K562 (cell line): ENCODE results near the gene LCLAT1. TPM values are rescaled to one million over a fixed set of nuclear protein-coding genes. Genes with fewer than 3 reads are reported as not detected.

Experiments
- CHD7 ChIP-seq: fragments of 200-600 bp; sonication (generic); IDR thresholded peaks from one replicate; pipeline ENCODE4 v1.6.1; 2012; ENCODE audit warnings: mild to moderate bottlenecking, low read depth, low read length, inconsistent platforms
- ZNF431 ChIP-seq: sonication (generic); formaldehyde crosslinking; IDR thresholded peaks from 2 replicates; pipeline ENCODE4 v1.8.0; 2022; ENCODE audit warnings: mild to moderate bottlenecking, missing genetic modification reagents
- polyA plus RNA-seq, 8 experiments: library from polyadenylated mRNA; depleted of rRNA in 4 of 8; stranded (reverse) in 5 of 8; unstranded in 3 of 8; fragments of >200 nt; fragmentation: Nextera tagmentation in 2 of 8; fragmentation: Illumina TruSeq in 1 of 8; extraction: Ambion mirVana in 2 of 8; extraction: Trizol in 1 of 8; gene quantifications; 2 replicates each; pipeline versions ENCODE4 v1.2.1 to v1.2.3, GENCODE V29; 2011 to 2014; ENCODE audit warnings: inconsistent platforms in 1 of 8, missing spikeins in 1 of 8
- total RNA-seq, 7 experiments: library from RNA; depleted of rRNA in 6 of 7; stranded (reverse); fragments of >200 nt in 6 of 7; fragmentation: Illumina TruSeq in 2 of 7; extraction: Trizol in 2 of 7; gene quantifications; 2 replicates each; pipeline versions ENCODE4 v1.2.1 to v1.2.3, GENCODE V29; 2011 to 2021; ENCODE audit warnings: low replicate concordance in 1 of 7

The LCLAT1 gene
- total and polyA plus RNA-seq, 9 of the 15 experiments (the other 6 are each of a cell fraction or from before 2014, with no cell fraction given) = 8.9 to 63.3 (median 25.4) TPM

- TF ChIP-seq CHD7 (no peak), ZNF431 (CRISPR knock-in tag) (no peak)
Measured at GRCh38 chr2:30677231-30677630, 230.2 kb downstream of the LCLAT1 start (continued).
